ENCODE data around the gene NHLRC2. TPM values are rescaled to one million over a fixed set of nuclear protein-coding genes. Genes with fewer than 3 reads are reported as not detected.

NHLRC2 gene
- total RNA-seq, 1 experiment from 2014 or later = 30.8 TPM

DNA sequence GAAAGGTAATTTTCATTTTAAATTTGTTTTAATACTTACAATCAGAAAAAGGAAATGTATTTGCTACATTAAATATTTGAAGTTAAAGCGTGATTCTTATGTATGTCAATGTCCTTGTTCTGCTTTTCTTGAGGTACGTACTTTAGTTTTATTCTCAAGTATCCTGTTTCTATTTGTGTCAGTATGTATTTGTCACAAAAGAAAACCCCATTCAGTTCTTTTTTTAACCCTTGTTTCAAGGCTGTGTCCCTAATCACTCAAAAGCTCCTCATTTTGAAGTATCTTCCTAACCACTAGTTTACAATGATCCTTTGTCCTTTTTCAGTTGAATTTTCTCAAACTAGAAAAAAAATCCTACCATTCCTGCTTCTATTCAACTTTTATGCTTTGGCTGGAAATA lies 25.2 kb downstream of the NHLRC2 start:
- peaks cover 11% of the 10 kb centered on the region for H3K4me1 Mint-ChIP-seq (ENCODE audit: low read depth, unreplicated experiment)
- Histone ChIP-seq H3K27me3 (replicated peaks; ENCODE audit: control insufficient read depth, insufficient read depth, low read length) (no peaks in the 10 kb centered on the region), H3K36me3 (ENCODE audit: control insufficient read depth, insufficient read depth, low read length) (no peaks in the 10 kb centered on the region), H3K4me3 (ENCODE audit: low read depth, low read length) (no peak overlapping the region), H3K4me1 (no peaks in the 10 kb centered on the region), H3K9me3 (no peaks in the 10 kb centered on the region)
- H3K9me3 Mint-ChIP-seq (ENCODE audit: unreplicated experiment) = no peaks in the 10 kb centered on the region
- no peak for DNase-seq
- peaks cover 18% of the 10 kb centered on the region for H3K36me3 Mint-ChIP-seq (ENCODE audit: insufficient read depth, unreplicated experiment)
- intact Hi-C loops (cut with micrococcal nuclease; ENCODE audit: unreplicated experiment) = no loop called here
- H3K27ac Mint-ChIP-seq (ENCODE audit: unreplicated experiment) = no peak overlapping the region
- H3K4me3 Mint-ChIP-seq (ENCODE audit: unreplicated experiment) = no peak overlapping the region
- CTCF ChIA-PET = no interaction called here
- POLR2A ChIA-PET = no interaction called here
- BruUV-seq (replicated peaks) = no TSS peak
- TF ChIP-seq, protein P1, sequence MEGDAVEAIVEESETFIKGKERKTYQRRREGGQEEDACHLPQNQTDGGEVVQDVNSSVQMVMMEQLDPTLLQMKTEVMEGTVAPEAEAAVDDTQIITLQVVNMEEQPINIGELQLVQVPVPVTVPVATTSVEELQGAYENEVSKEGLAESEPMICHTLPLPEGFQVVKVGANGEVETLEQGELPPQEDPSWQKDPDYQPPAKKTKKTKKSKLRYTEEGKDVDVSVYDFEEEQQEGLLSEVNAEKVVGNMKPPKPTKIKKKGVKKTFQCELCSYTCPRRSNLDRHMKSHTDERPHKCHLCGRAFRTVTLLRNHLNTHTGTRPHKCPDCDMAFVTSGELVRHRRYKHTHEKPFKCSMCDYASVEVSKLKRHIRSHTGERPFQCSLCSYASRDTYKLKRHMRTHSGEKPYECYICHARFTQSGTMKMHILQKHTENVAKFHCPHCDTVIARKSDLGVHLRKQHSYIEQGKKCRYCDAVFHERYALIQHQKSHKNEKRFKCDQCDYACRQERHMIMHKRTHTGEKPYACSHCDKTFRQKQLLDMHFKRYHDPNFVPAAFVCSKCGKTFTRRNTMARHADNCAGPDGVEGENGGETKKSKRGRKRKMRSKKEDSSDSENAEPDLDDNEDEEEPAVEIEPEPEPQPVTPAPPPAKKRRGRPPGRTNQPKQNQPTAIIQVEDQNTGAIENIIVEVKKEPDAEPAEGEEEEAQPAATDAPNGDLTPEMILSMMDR (IDR thresholded peaks at IDR 0.05; ENCODE audit: insufficient read depth in 1 of 2, low read depth in 1 of 2, low read length in 1 of 2, severe bottlenecking in 1 of 2, unreplicated experiment in 1 of 2) = no peak
- no peaks in the 10 kb centered on the region for H3K27me3 Mint-ChIP-seq (ENCODE audit: insufficient read depth, unreplicated experiment)

- peaks cover 18% of the 10 kb centered on the region for H3K36me3 Mint-ChIP-seq (ENCODE audit: insufficient read depth, unreplicated experiment)
- no peaks in the 10 kb centered on the region for H3K27me3 ChIP-seq (replicated peaks; ENCODE audit: control insufficient read depth, insufficient read depth, low read length)
- ChIA-PET CTCF (no interaction called here), POLR2A (no interaction called here)
- BruUV-seq (replicated peaks) = no TSS peak
- intact Hi-C loops (cut with micrococcal nuclease; ENCODE audit: unreplicated experiment) = no loop called here
- H3K4me3 ChIP-seq (ENCODE audit: low read depth, low read length) = no peak overlapping the region
- peaks cover 5% of the 10 kb centered on the region for H3K4me1 Mint-ChIP-seq (ENCODE audit: low read depth, unreplicated experiment)
- no peak for DNase-seq
- TF ChIP-seq, protein P1 (IDR thresholded peaks at IDR 0.05; ENCODE audit: insufficient read depth in 1 of 2, low read depth in 1 of 2, low read length in 1 of 2, severe bottlenecking in 1 of 2, unreplicated experiment in 1 of 2) = no peak
- H3K27ac Mint-ChIP-seq (ENCODE audit: unreplicated experiment) = no peak overlapping the region
- no peaks in the 10 kb centered on the region for H3K36me3 ChIP-seq (ENCODE audit: control insufficient read depth, insufficient read depth, low read length)
- no peaks in the 10 kb centered on the region for H3K4me1 ChIP-seq
- no peaks in the 10 kb centered on the region for H3K9me3 Mint-ChIP-seq (ENCODE audit: unreplicated experiment)
- H3K27me3 Mint-ChIP-seq (ENCODE audit: insufficient read depth, unreplicated experiment) = no peaks in the 10 kb centered on the region
- H3K4me3 Mint-ChIP-seq (ENCODE audit: unreplicated experiment) = no peak overlapping the region
- 0 out of 2 replicates have a peak, but pooled peaks cover under 1% of the 10 kb centered on the region for H3K9me3 ChIP-seq
These were observed 25.8 kb downstream of the NHLRC2 start for GRCh38 chr10:113880236-113880635.

GRCh38 chr10:113882240-113882639 lies 27.8 kb downstream of the NHLRC2 start:
- intact Hi-C loops (cut with micrococcal nuclease; ENCODE audit: unreplicated experiment) = no loop called here
- CTCF ChIA-PET = interaction anchor here (0.5 kb wide), 1 partner anchor 111 kb away, joined by 3 read pairs; no protein-coding TSS in a partner anchor
- H3K27me3 Mint-ChIP-seq (ENCODE audit: insufficient read depth, unreplicated experiment) = no peaks in the 10 kb centered on the region
- H3K4me1 ChIP-seq = no peaks in the 10 kb centered on the region
- no peak overlapping the region for H3K4me3 ChIP-seq (ENCODE audit: low read depth, low read length)
- H3K36me3 ChIP-seq (ENCODE audit: control insufficient read depth, insufficient read depth, low read length) = no peaks in the 10 kb centered on the region
- H3K4me3 Mint-ChIP-seq (ENCODE audit: unreplicated experiment) = no peak overlapping the region
- 0 out of 2 replicates have a peak, but pooled peaks cover 3% of the 10 kb centered on the region for H3K9me3 ChIP-seq
- no peak overlapping the region for H3K27ac Mint-ChIP-seq (ENCODE audit: unreplicated experiment)
- TF ChIP-seq, protein P1 (IDR thresholded peaks at IDR 0.05; ENCODE audit: insufficient read depth in 1 of 2, low read depth in 1 of 2, low read length in 1 of 2, severe bottlenecking in 1 of 2, unreplicated experiment in 1 of 2) = no peak
- H3K4me1 Mint-ChIP-seq (ENCODE audit: low read depth, unreplicated experiment) = no peaks in the 10 kb centered on the region
- no peak for DNase-seq
- H3K27me3 ChIP-seq (replicated peaks; ENCODE audit: control insufficient read depth, insufficient read depth, low read length) = no peaks in the 10 kb centered on the region
- BruUV-seq (replicated peaks) = no TSS peak
- H3K36me3 Mint-ChIP-seq (ENCODE audit: insufficient read depth, unreplicated experiment) = peaks cover 30% of the 10 kb centered on the region
- H3K9me3 Mint-ChIP-seq (ENCODE audit: unreplicated experiment) = peaks cover 16% of the 10 kb centered on the region
- POLR2A ChIA-PET = no interaction called here

All from Caco-2 (cell line).